GM12864 (cell line): ENCODE data around the gene TAX1BP1.

ENCODE experiments used
- DNase-seq: peaks from one replicate; pipeline ENCODE4 v3.0.0-alpha.2; 2011; ENCODE audit warnings: low read depth
- H3K4me3 ChIP-seq: 2 replicates; pipeline ENCODE4 v1.5.1; 2011; ENCODE audit warnings: mild to moderate bottlenecking, low read depth, low read length, control low read depth
- TF ChIP-seq, protein P1 (sequence below): IDR thresholded peaks from 2 replicates; pipeline ENCODE4 v1.5.1; 2011; ENCODE audit warnings: low read depth, mild to moderate bottlenecking, moderate library complexity, low read length, control low read depth, inconsistent platforms; ENCODE audit errors: missing control alignments

TAX1BP1 gene

GRCh38 chr7:27777662-27778061 is 37.7 kb downstream of the TAX1BP1 start:
- DNase-seq = no peak
- H3K4me3 ChIP-seq = no peak overlapping the region
- TF ChIP-seq, protein P1, sequence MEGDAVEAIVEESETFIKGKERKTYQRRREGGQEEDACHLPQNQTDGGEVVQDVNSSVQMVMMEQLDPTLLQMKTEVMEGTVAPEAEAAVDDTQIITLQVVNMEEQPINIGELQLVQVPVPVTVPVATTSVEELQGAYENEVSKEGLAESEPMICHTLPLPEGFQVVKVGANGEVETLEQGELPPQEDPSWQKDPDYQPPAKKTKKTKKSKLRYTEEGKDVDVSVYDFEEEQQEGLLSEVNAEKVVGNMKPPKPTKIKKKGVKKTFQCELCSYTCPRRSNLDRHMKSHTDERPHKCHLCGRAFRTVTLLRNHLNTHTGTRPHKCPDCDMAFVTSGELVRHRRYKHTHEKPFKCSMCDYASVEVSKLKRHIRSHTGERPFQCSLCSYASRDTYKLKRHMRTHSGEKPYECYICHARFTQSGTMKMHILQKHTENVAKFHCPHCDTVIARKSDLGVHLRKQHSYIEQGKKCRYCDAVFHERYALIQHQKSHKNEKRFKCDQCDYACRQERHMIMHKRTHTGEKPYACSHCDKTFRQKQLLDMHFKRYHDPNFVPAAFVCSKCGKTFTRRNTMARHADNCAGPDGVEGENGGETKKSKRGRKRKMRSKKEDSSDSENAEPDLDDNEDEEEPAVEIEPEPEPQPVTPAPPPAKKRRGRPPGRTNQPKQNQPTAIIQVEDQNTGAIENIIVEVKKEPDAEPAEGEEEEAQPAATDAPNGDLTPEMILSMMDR = no peak

- H3K4me3 ChIP-seq = no peak overlapping the region
- no peak for DNase-seq
- TF ChIP-seq, protein P1 = no peak
Measured at GRCh38 chr7:27779873-27780272, 39.9 kb downstream of the TAX1BP1 start.

GRCh38 chr7:27781188-27781587 is 41.2 kb downstream of the TAX1BP1 start:
- H3K4me3 ChIP-seq = no peak overlapping the region
- TF ChIP-seq, protein P1 = no peak
- no peak for DNase-seq

DNA sequence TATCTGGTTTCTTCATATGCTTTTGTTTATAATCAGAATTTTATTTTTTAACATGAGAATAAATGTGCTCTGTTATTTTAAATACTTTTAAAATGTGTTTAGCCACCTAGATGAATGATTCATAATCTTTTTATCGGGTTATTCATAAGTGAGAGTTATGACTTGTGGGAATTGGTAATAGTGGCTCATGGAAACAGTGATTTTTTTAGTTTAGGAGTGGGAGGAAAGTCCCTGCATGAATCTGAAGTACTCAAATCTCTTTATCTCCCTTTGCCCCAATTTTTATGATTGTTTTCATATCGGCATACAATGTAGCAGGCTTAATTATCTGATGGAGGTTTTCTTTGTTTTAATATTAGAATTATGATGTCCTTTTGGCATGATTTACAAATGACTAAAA is 42.9 kb downstream of the TAX1BP1 start:
- TF ChIP-seq, protein P1 = no peak
- no peak overlapping the region for H3K4me3 ChIP-seq

GRCh38 chr7:27784399-27785053 is 44.6 kb downstream of the TAX1BP1 start:
- no peak for DNase-seq
- H3K4me3 ChIP-seq = no peak overlapping the region
- TF ChIP-seq, protein P1 = peak; percentile 49

More for the DNA sequence above, 42.9 kb downstream of the TAX1BP1 start:
- no peak for DNase-seq

DNA sequence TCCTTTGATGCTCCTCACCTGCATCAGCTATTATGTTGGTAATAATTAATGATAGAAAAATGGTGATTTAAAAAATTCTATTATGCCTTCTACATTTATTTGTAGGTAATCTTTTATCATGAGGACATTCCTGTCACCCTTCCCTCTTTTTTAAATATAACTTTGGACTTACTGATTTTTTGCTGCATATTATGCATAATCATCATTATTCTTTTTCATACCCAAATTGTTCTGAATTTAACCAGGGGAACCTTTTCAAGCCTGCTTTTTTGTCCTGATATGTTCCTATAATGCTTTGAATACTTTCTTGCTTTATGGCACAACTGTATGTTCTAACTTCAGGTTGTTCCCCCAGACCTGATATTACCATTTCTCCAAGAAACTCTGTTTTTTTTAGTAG is 48.5 kb downstream of the TAX1BP1 start:
- no peak overlapping the region for H3K4me3 ChIP-seq
- DNase-seq = no peak
- TF ChIP-seq, protein P1 = no peak

DNA sequence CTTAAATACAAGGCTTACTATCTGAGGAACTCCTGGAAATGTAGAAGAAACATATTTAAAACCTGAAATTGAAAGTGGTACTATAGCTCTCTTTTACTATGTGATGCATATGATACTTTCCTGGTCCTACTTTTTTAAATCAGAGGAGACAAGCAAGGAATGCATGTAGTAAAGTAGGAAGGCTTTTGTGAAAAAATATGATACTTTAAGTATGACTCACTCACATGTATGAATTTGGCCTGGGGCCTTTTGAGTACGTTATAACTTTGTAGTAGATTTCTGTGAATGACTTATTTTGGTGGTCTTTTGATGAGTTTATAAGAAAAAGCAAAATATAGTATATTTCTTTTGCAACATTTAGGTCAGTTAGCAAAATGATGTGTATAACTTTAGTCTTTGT is 53.8 kb downstream of the TAX1BP1 start:
- H3K4me3 ChIP-seq = no peak overlapping the region
- TF ChIP-seq, protein P1 = no peak
- no peak for DNase-seq
